ENCODE measurements around the gene LMF1.

GRCh38 chr16:852451-853185 is 118.2 kb downstream of the LMF1 start:
- no peak for TF ChIP-seq TAF1 (IDR thresholded peaks at IDR 0.05; ENCODE audit: borderline replicate concordance, insufficient read depth, low read length)
- no peak for TF ChIP-seq REST (IDR thresholded peaks at IDR 0.05; ENCODE audit: insufficient read depth in 1 of 2, low read depth in 2 of 2, low read length in 2 of 2)

Data from PFSK-1 (cell line).